ENCODE results near the gene MBTPS1.

Gene MBTPS1

GRCh38 chr16:84116720-84117493 lies at the start of gene MBTPS1:
Gene MBTPS1, minus strand, starts transcription at chr16:84116942. Its CDS starts 15,159 bp downstream, at chr16:84101783.
- peak; percentile 99 for DNase-seq

- no peak for DNase-seq
These were observed 49.0 kb upstream of the MBTPS1 start for GRCh38 chr16:84165746-84166145.

GRCh38 chr16:84161801-84162200 lies 45.1 kb upstream of the MBTPS1 start:
- DNase-seq: no peak

DNA sequence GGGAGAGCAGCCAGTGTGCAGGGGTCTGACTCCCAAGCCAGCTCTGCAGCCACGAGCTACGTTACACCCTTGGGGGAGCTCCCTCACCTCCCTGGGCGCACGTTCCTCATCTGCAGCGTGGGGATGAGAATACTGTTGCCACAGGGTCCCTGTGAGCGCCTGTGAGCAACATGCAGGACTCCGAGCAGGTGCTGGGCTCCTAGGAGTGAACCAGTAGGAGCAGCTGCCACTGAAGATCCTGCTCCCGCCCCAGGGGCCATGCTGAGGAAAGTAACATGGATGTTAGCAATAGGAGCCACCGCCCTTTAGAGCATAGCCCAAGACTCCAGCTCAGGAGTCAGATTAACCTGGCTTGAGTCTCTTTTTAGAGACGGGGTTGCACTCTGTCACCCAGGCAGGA lies 44.3 kb upstream of the MBTPS1 start:
- no peak for DNase-seq

DNA sequence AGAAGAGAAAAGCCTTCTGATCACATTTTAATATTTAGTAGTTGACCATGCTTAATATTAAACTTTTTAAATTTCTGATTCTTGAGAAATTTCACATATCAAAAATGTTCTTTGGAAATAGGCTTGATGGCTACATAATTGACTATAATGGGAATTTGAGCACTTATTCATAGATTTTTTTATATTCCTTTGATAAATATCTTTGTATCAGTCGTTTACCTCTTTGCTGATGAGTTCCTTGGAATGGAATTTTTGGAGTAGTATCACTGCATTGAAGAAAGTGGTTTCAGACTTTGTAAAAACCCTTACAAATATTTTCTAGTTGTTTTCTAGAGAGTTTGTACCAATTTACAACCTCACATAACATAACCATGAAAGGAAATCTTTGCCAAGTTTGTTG lies 43.1 kb upstream of the MBTPS1 start:
- DNase-seq: no peak

- no peak for DNase-seq
These were observed 42.3 kb upstream of the MBTPS1 start for GRCh38 chr16:84159007-84159406.

DNA sequence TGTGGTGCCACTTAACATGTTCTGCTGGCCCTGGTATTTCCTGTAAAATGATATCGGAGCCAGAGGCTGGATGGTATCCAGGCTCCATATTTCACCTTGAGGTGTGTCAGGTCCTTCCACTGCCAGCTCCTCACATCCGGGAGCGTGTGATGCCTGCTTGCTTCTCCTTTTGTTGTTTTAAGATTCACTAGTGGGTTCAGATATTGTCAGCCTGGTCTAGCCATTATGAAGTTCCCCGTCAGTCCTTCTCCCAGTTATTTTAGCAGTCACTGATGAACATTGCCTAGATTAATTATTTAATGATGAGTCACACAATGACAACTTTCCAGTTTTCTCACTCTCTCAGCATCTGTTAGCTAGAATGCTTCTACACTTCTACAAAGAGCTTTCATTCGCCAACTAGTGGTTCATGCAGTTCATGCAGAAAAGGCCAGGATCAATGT lies 39.6 kb upstream of the MBTPS1 start:
- no peak for DNase-seq

- DNase-seq: no peak
These were observed 39.0 kb upstream of the MBTPS1 start for GRCh38 chr16:84155771-84156170.

DNA sequence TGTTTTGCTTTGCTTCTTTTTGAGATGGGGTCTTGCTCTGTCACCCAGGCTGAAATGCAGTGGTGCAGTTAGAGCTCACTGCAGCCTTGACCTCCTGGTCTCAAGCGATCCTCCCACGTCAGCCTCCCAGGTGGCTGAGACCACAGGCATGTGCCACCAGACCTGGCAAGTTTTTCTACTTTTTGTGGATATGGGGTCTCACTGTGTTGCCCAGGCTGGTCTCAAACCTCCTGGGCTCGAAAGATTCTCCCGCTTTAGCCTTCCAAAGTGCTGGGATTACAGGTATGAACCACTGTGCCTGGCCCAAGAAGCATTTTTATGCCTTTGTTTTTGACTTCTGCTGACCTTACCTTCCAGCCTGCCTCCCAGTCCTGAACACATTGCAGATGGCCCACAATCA lies 38.5 kb upstream of the MBTPS1 start:
- no peak for DNase-seq

DNA sequence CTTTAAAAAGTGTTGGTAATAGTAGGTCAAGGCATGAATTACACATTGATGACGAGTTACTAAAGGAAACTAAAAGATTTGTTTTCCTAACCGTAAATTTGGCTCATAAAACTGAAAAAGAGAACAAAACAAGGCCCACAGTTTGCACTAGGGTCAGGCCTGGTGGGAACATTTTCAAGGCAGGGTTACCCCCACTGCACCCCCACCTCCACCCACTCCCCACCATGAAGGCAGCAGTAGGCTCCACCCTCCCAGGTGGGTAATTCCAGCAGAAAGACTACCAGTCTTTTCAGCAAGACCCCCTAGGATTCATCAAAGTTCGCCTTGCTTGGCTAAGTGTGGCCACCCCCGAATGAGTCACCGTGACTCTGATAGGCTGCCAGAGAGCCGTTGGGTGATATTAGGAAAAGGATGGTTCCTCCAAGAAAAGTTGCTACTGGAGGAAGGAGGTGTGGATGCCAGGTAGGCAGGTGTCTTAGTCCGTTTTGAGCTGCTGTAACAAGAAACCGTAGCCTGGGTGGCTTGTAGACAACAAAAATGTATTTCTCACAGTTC lies 37.0 kb upstream of the MBTPS1 start:
- DNase-seq: no peak

GRCh38 chr16:84150926-84151325 lies 34.2 kb upstream of the MBTPS1 start:
- no peak for DNase-seq

DNA sequence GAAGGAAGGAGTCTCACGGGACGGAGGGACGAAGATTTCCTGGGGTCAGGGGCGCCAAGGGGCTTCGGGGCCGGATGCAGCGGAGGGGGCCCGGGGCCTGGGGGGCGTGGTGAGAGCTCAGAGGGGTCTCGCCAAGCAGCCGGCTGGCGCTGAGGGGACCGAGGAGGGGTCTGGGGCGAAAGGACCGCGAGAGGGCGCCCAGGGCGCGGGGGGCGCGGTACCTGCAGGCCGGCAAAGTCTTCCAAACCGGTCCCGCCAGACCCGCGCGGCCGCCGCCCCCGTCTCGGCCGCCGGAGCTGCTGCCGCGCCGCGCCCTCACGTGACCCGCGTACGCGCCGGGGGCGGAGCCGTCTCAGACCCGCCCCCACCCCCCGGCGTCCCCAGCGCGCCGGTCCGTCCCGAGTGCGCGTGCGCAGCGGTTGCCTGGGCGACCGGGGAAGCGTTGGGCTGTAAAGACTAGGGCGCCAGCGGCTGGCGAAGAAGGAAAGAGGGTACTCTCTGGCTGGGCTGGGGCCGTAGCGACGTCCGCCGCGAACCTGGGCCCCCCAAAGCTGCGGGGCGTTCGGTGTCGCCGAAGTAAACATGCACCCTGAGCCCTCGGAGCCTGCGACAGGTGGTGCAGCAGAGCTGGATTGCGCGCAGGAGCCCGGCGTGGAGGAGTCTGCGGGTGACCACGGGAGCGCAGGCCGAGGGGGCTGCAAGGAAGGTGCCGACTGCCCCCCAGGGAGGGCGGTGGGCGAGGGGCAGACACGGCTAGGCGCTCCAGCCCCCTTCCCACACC lies 28.3 kb upstream of the MBTPS1 start, which contains the start of the genes DNAAF1 and HSDL1:
Gene DNAAF1, plus strand, starts transcription at position 450 of the 781 bp plus-strand sequence. Its CDS starts 133 bp downstream, at position 583.
Gene HSDL1, minus strand, starts transcription at position 319 of the 781 bp plus-strand sequence. CDS start 13,856 bp downstream, outside the sequence.
- peak; percentile 88 for DNase-seq

DNA sequence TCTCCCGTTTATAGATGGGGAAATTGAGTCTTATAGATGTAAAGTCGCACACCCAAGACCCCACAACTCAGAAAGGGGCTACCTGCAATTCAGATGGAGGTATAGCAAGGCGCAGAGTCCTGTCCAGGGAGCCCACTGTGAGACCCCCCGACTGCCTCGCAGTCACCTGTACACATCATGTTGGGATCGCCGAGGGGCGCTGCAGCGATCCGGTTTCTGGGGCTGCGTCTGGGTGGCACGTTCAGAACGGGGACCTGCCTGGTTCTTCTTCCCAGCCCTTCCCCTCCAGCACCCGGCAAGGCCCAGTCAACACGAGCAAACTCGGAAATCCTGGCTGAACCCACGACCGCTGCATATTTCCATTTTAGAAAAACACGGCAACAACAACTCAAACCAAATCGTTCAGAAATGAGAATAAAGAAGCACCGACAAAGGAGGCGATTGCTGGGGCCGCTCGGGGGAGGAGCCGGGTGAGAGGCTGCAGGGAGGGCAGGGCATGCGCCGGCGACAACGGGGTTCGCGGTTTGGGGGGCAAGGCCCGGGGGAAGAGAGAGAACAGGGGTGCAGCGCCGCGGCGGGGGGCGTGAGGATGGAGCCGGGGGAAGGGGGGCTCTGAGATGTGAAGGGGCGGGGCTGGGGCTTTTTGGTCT lies 27.6 kb upstream of the MBTPS1 start:
- peak; percentile 12 for DNase-seq

GRCh38 chr16:84143784-84144199 lies 27.1 kb upstream of the MBTPS1 start:
- no peak for DNase-seq

GRCh38 chr16:84143081-84143480 lies 26.3 kb upstream of the MBTPS1 start:
- DNase-seq: no peak

GRCh38 chr16:84141143-84141670 lies 24.5 kb upstream of the MBTPS1 start:
- peak; percentile 17 for DNase-seq

DNA sequence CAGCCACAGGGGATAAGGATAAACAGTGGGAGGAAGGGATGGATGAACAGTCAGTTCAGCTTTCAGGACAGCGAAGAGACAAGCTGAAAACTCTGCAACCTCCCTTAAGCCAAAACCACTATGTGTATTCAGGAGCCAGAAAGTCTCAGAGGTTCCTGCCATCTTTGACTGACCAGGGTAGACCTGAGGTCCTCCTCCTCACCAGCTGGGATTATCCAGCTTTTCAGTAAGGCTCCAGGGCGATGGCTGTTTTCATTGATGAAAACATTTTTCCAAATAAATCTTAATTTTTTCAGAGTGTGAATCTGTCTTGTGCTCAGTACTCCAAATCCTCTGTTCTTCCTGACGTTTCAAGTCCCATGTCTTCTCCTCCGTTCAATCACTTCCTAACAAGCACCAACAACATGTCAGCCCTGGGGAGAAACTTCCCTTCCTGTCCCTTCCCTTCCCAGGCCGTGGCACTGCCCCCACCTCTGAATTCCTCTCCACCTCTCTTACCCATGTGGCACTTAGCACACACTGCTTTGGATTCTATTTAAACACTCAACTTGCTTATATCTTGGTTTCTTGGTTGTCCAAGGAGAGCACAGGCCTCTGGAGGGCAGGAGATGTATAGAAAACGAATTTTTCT lies 23.0 kb upstream of the MBTPS1 start:
- DNase-seq: no peak

DNA sequence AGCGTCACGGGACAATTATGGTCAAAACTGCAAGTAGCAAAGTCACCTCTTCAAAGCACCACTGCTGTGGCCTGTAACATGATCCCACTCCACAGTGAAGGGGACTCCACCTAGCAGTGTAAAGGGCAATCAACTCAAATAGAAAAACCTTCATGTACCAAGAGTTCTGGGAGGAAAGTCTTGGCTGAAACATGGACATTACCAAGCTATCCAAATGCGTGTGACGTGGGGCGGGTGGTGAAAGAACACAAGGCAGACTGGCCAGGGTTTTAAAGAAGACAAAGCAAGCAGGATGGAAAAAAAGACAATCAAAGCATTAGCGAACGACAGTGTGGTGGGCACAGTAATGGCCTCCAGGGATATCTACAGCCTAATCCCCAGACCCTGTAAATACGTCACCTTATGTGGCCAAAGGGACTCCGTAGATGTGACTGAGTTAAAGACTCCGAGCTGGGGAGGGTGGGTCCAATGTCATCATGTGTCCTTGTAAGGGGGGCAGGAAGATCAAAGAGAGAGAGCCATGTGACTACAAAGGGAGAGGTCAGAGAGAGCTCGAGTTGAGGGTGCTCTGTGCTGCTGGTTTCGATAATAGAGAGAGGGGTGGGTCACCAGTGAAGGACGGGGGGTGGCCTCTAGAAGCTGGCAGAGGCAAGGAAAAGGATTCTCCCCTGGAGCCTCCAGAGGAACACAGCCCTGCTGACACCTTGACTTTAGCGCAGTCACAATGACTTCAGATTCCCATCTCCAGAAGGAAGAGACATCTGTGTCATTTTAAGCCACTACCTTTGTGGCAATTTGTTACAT lies 22.3 kb upstream of the MBTPS1 start:
- DNase-seq: peak; percentile 17

GRCh38 chr16:84138500-84138823 lies 21.7 kb upstream of the MBTPS1 start:
- no peak for DNase-seq

DNA sequence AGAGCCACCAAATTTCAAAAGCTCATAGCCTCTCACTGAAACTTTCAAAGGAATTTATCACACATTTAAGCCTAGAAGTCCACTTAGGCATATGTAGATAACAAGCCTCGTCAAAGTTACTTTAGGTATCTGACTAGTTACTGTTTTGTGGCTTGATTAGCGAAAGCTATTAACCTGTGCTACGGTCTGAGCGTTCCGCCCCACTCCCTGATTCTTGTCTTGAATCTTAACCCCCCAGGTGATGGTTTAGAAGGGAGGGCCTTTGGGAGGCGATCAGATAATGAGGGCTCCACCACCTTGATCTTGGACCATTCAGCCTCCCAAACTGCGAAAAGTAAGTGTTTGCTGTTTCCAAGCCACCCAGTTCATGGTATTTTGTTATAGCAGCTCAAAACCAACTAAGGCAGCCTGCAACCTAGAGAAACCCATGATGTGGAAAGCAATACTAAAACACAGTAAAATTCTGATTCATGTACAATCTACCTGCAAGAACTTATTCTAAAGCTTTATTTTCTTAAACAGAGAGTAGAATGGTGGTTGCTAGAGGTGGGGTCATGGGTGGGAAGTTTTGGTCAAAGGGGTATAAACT lies 21.1 kb upstream of the MBTPS1 start:
- DNase-seq: no peak

GRCh38 chr16:84137287-84137686 lies 20.5 kb upstream of the MBTPS1 start:
- no peak for DNase-seq

Data from NCI-H2171 (cell line).